ENCODE data around the gene ZC3HAV1.
"Not testable (repeated sequence)": the region's sequence is repeated elsewhere in the genome, so short reads cannot be mapped to it uniquely, and the experiment has no call there.

- TF ChIP-seq, protein P1, sequence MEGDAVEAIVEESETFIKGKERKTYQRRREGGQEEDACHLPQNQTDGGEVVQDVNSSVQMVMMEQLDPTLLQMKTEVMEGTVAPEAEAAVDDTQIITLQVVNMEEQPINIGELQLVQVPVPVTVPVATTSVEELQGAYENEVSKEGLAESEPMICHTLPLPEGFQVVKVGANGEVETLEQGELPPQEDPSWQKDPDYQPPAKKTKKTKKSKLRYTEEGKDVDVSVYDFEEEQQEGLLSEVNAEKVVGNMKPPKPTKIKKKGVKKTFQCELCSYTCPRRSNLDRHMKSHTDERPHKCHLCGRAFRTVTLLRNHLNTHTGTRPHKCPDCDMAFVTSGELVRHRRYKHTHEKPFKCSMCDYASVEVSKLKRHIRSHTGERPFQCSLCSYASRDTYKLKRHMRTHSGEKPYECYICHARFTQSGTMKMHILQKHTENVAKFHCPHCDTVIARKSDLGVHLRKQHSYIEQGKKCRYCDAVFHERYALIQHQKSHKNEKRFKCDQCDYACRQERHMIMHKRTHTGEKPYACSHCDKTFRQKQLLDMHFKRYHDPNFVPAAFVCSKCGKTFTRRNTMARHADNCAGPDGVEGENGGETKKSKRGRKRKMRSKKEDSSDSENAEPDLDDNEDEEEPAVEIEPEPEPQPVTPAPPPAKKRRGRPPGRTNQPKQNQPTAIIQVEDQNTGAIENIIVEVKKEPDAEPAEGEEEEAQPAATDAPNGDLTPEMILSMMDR (IDR thresholded peaks at IDR 0.05), result not testable (repeated sequence)
- TF ChIP-seq ZFX (IDR thresholded peaks at IDR 0.05; ENCODE audit: borderline replicate concordance), result not testable (repeated sequence)
These were observed 3.3 kb downstream of the ZC3HAV1 start for GRCh38 chr7:139106227-139106626.

Measured in 22Rv1 (cell line).